HG03460 (cell line): ENCODE measurements around the gene WAS.
"Not testable (repeated sequence)": the region's sequence is repeated elsewhere in the genome, so short reads cannot be mapped to it uniquely, and the experiment has no call there.

Source experiments
- ATAC-seq: cut with Tn5 transposase; IDR thresholded peaks from one replicate; pipeline ENCODE4 v1.9.1; 2021; ENCODE audit not compliant: unreplicated experiment

WAS gene

DNA sequence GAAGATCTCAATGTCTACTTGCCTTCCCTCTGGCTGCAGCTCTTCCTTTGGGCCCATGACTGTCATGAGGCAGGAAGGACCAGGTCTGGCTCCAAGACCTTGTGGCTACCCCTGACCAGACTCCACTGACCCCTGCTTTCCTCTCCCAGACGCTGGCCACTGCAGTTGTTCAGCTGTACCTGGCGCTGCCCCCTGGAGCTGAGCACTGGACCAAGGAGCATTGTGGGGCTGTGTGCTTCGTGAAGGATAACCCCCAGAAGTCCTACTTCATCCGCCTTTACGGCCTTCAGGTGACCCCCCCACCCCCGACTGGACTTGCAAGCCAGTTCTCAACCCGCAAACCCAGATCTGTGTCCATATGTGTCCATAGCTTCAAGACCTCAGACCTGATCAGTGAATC, 535 bp downstream of the WAS start:
- no peak for ATAC-seq

DNA sequence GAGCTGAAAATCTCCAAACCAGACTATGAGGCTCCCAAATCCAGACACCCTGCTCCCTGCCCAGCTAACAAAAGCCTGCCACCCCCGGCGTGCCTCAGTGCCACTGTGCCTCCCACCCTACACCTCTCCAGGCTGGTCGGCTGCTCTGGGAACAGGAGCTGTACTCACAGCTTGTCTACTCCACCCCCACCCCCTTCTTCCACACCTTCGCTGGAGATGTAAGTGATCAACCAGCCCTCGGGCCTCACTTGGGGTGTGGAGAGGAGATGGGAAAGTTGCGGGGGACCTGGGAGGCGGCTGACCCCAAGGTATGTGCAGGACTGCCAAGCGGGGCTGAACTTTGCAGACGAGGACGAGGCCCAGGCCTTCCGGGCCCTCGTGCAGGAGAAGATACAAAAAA, 1.8 kb downstream of the WAS start:
- no peak for ATAC-seq

DNA sequence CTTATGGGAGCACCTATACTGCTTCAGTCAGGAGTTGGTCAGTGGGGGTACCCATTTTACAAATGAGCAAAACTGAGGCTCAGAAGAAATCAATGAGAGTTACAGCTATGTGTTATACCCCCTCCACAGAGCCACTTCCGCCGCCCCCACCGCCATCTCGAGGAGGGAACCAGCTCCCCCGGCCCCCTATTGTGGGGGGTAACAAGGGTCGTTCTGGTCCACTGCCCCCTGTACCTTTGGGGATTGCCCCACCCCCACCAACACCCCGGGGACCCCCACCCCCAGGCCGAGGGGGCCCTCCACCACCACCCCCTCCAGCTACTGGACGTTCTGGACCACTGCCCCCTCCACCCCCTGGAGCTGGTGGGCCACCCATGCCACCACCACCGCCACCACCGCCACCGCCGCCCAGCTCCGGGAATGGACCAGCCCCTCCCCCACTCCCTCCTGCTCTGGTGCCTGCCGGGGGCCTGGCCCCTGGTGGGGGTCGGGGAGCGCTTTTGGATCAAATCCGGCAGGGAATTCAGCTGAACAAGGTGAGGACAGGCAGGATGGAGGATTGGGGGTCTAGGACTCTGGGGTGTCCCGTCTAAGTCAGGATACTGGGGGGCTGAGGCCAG, 5.0 kb downstream of the WAS start:
- ATAC-seq, result no peak

- no peak for ATAC-seq
Measured at GRCh38 chrX:48689208-48689920, 5.8 kb downstream of the WAS start.

DNA sequence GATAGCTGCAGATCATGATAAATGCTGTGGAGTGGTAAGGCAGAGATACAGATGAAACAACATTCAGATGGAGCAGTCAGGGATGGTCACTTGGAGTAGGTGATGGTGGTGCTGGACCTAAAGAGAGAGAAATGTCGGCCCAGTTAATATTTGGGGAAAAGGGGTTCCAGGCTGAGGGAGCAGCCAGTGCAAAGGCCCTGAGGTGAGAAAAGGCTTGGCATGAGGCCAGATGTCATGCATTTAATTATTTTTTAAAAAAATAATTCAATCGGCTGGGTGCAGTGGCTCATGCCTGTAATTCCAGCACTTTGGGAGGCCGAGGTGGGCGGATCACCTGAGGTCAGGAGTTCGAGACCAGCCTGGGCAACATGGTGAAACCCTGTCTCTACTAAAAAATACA, 8.1 kb downstream of the WAS start:
- ATAC-seq, result not testable (repeated sequence)

- no peak for ATAC-seq
Measured at GRCh38 chrX:48694776-48695533, 11.4 kb downstream of the WAS start.

- ATAC-seq, result no peak
Measured at GRCh38 chrX:48695534-48695896, 11.9 kb downstream of the WAS start.

GRCh38 chrX:48695925-48696300, 12.3 kb downstream of the WAS start:
- peak; percentile 11 for ATAC-seq

DNA sequence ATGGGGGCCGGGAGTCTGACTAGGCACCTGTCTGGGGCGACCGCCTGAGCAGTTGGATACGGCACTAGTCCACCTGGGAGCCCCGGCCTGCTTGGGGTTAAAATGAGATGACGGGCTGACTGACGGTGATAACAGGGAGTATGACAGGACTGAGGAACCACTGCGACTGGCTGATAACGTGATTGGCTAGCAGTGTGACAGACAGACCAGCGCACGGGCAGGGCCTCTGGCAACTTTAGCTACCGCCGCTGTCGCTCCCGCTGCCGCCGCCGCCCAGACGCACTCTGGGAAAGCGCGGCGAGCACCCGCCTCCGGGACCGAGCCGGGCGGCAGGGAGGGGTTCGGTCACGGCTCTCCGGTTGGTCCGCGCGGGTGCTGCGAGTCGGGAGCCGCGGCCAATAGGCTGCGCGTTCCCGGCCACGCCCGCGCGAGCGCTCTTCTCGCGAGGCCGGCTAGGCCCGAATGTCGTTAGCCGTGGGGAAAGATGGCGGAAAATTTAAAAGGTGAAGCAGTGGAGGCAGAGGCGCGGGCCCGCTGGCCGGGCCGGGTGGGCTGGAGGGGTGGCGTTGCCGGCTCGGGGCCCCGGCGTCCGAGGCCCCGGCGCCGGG, 12.8 kb downstream of the WAS start, which contains the start of gene SUV39H1:
TSS of gene SUV39H1 (plus strand) at position 434 of the 608 bp plus-strand sequence. CDS start at position 485, 51 bp downstream.
- ATAC-seq, result peak; percentile 86

DNA sequence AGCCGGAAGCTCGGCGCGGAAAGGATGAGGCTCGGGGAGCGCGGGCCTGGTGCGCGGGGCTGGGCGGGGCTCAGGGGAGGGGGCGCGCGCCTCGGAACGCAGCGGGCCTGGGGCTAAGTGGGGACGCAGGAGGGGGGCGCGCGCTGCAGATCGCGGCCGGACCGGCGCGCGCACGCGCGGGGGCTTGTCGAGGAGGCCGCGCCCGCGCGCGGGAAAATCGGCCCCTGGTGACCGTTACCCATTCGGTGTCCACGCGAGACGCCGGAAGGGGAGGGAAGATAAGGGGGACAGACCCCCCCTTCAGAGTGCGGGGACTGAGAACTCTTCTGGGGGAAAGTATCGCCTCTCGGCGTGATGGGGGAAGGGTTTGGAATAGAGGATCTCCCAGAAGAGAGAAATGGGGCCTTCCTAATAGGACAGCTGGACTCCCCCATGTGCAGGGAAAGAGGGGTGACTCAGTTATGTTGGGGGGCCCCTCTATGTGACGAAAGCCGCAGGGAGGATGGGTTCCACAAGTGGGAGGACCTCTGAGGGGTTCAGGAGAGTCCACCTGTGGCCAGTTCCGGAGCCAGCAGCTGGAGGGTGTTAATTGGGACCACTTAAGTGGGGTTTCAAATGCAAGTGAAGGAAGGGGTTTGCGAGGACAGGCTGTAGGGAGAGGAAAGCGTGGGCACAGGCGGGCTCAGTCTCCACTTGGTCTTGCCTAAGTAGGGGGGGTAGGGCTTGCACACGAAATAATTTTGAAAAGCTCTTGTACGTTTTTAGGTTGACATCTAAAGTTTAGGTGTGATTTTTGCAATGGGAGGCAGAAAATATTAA, 13.5 kb downstream of the WAS start:
- peak; percentile 19 for ATAC-seq

GRCh38 chrX:48698306-48698705, 14.7 kb downstream of the WAS start:
- no peak for ATAC-seq

GRCh38 chrX:48700246-48700645, 16.6 kb downstream of the WAS start:
- no peak for ATAC-seq

DNA sequence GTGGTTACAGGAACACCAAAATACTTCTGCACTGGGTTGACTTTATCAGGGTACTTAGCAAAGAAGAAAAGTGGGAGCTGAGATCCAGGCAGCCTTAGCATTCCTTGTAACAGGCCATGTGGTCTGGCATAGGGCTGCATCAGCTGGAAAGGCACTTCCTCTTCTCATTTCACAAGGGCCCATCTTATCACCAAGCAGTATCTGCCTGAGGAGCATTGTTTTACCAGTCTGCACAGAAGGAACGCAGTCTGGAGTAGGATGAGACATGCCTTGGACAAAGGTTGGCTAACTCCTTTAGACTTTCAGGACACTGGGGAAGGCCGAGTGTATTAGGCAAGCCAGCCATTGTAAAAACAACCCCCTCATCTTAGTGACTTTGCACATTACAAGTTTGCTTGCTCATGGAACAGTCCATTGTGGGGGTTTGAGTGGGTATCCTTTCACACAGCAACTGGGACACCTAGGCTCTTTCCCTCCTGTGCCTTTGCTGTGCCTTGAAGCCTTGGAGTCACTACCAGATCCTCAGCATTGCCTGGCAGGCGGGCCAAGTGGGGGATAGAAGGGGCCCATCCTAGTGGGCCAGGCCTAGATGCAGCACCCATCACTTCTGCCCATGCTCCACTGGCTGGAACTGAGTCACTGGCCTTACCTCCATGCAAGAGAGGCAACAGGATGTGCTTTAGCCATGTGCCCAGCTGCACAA, 17.5 kb downstream of the WAS start:
- no peak for ATAC-seq

DNA sequence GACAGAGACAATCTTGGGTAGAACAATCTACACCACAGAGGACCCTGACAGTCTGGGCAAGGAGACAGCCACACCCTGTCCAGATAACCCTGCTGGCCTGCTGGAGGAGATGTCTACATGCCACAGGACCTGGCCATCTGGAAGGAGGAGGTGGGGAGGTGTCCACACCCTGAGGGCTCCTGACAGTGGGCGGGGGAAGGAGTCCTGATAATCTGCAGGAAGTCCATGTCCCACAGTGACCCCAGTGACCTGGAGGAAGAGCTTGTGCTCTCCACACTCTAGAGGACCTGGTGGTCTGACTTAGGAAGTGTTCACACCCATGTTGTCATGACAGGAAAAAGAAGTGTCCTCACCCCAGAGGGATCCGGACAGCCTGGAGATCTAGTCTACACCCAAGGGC, 18.4 kb downstream of the WAS start:
- ATAC-seq, result no peak

DNA sequence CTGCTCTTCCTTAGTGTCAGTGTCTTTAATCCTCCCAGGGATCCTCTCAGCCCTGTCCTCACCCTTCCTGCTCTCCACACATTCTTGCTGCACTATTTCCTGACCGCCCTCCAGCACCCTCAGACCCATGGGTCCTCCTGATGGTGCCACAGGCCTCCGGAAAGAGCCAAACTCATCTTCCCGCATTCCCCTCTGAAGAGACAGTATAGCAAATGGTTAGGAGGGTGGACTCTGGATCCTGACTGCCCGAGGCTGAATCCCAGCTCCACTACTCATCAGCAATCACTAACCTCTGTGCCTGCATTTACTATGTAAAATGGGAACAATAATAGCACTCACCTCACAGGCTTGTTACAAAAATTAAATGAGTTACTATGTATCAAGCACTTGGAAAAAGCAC, 19.1 kb downstream of the WAS start:
- ATAC-seq, result no peak

- no peak for ATAC-seq
Measured at GRCh38 chrX:48703228-48703627, 19.6 kb downstream of the WAS start.

DNA sequence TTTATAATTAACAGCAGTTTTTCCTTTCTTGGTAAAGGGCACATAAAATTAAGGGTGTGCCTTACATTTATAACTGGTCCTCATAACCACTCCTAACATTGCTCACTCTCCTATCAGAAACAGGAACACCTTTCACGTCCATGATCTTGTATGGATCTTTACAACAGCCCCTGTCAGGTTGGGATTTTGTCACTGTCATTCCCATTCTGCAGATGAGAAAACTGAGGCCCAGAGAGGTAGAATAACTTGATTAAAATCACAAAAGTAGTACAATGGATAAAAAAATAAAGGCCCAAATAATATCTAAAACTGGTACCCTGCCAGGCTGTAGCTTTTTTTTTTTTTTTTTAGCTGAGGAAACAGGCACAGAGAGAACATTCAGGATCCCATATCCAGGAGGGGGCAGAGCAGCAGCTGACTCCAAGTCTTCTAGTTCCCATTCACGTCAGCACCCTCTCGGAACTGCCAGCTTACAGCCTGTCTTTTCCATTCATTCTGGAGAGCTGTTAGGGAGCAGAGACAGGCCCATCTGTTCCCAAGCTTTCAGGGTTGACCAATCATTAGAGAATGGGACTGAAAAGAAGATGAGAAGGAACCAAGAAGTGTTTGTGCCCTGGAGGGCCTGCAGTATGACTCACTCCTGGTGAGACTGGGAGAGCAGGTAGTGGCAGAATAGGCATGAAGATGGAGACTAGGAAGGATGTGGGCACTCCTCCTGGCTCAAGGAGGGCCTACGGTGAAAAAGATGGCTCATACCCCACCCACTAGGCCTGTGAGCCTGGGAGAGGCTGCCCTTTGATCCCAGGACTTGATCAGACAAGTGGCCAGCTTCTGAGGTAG, 20.3 kb downstream of the WAS start:
- ATAC-seq, result no peak

- no peak for ATAC-seq
Measured at GRCh38 chrX:48705871-48706270, 22.3 kb downstream of the WAS start.

- ATAC-seq, result no peak
Measured at GRCh38 chrX:48709522-48710112, 26.0 kb downstream of the WAS start.
